HG03064 (cell line): ENCODE measurements around the gene SOBP.
"Not testable (repeated sequence)": the region's sequence is repeated elsewhere in the genome, so short reads cannot be mapped to it uniquely, and the experiment has no call there.

Experiments used
- ATAC-seq: cut with Tn5 transposase; IDR thresholded peaks from one replicate; pipeline ENCODE4 v1.9.1; 2021; ENCODE audit warnings: low read depth; ENCODE audit not compliant: unreplicated experiment

Gene SOBP

DNA sequence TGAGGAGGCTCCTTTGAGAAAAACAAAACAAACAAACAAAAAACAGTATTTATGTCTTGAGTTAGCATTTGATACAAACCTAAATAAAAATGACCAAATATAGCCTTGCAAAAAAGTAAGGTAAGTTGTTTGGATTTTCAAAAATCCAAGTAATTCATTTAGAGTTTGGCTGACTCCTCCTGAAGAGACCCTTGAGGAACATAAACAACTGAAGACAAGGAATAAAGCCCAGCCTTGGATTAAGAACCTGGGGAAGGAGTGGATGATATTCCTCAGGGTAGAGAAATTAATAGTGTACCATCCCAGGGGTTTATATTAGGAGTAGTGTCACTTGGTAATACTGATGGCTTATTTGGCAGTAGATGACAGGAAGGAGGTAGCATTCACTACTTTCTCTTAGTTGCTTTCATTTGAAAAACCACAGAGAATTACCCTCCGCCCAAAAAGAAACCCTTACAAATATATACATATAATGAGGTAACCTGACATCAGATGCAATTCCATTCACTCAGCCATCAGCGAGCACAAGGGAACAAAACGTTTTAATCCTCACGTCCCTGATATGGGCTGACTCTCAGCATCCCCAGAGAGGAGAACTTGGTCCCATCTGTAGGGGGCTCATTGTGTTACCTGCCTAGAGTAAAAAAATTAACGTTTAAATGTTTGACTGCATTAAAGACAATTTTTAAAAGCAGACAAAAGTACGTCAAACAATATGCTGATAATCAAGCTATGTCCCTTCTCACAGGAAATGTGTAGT lies 57.0 kb downstream of the SOBP start:
- no peak for ATAC-seq

DNA sequence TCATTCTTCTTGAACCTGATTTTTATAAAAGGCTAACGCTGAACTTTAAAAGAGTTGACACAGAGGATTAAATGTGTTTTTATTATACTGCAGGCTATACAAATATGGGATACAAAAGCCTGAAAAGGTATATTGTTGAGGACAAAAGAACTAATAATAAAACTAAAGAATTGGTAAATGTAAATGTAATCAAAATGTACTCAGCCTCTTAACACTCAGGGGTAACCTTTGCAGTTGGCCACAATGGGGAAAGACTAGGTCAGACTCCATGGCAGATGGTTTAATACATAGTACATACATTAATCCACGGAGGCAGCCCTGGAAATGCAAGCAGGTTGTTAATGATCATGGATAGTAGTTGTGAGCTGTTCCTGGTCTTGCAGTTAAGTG lies 57.5 kb downstream of the SOBP start:
- ATAC-seq: no peak

DNA sequence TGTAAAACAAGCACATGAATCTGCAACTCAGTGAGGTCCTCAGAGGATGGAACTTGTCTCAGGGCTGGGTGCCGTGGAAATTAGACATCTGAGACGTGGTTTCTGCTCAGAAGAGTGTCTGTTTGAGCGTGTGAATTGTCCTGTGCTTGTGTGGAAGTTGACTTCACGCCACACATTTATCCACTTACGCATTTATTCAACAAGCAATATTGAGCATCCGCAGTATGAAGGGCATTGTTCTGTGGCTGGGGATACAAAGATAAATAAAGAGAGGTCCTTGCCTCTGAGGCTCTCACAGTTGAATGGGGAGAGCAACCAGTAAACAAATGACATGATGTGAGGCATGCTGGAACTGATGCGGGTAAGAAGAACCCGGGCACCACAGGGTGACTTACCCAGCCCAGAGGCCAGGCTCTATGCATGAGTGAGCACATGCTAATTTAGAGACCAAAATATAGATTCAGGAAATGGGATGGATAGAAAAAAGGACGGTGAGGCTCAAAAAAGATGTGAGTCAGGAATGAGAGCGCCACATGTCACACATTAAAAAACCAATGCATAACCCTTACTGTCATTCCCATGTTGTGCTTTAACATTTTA lies 60.4 kb downstream of the SOBP start:
- ATAC-seq: no peak

DNA sequence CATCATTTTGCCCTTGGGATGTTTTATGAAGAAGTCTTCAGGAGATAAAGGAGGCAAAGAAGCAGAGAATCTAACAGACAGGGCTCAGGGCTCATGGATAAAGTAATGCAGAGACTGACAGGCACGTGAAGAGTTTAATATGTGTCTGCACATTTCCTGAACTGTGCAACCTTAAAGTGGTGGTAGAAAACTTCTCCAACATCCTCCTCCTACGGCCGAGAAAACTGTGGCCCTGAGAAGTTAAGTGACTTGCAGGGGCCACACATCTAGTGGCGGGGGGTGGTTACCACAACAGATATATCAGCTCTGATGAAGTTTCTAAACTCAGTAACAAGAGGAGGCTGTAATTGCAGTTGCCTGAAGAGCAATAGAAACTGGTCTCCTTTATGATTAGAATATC lies 61.0 kb downstream of the SOBP start:
- no peak for ATAC-seq

DNA sequence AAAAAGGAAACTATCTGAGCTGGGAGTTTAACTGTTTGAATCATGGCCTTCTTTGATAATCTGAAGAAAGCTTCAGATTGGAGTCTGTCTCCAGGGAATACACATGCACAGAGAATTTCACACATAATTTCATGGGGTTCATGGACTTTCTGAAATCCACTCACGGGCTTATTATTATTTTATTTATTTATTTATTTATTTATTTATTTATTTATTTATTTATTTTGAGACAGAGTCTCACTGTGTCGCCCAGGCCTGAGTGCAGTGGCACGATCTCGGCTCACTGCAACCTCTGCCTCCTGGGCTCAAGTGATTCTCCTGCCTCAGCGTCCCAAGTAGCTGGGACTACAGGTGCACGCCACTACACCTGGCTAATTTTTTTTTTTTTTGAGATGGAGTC lies 63.2 kb downstream of the SOBP start:
- not testable (repeated sequence) for ATAC-seq

DNA sequence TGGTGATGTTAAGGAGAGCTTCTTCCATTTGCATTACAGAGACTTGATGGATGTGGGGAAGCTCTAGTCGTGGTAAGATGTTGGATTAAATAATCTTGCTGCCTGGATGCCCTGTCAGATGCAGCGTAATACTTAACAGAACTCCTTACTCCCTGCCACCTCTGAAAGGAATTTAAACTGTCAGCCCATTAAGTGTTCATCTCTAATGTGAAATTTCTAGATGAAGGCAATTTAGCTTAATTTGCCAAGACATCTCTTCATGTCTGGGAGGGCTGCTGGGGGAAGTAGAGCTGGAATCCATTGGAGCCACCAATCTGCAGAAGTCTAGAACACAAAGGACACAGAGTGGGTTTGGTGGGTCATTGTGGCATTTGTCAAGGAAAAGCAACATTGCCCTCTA lies 64.4 kb downstream of the SOBP start:
- ATAC-seq: no peak

DNA sequence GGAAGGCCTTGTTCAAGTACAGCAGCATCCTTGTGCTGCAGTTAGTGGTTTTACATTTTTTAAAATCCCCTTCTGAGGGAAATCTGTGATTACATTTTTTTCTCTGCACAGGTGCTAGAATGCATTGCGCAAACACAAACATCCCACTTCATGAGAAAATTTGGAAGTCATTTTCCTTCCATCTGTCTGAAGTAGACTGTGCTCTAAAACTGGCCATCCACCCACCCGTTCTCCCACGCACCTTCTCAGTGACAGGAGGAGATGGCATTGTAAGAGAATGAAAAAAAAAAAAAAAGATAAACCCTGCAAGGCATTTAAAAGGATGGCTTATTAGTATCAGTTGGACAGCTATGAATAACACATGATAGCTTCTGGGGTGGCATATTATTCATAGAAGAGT lies 65.0 kb downstream of the SOBP start:
- ATAC-seq: no peak

DNA sequence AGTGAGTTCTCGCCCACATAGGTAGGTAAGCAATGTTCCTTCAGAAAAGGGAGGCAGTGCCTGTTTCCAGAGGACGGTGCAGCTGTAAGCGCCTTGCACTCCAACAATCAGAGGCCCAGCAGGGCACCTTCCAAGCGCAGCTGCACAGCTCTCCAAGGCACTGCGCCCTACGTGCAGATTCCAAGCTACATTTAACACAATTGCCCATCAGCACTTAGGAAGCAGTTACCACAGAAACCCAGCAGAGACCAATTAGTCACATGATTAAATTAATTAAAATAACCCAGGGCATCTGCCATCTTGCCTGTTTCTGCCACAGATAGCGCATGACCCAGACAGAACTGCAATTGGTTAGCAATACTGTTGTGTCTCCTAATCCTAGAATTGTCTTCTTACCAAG lies 65.5 kb downstream of the SOBP start:
- ATAC-seq: no peak

DNA sequence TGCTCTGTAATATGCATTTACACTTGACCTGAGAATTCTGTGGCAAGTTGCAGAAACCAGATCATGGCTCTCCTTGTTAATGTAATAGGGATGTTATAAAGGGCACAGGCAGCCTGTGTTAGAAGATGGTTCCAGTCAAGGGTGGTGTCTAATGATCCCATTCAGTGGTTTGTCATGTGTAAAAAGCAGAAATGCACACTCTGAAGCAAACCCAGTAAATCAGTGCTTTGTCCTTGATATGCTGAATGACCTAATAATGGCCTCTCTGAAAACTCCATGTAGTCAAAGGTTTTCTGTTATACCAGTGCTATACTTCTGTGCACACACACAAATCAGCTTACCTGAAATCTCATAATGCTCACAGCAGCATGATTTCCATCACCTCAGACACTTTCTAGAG lies 66.2 kb downstream of the SOBP start:
- ATAC-seq: no peak

DNA sequence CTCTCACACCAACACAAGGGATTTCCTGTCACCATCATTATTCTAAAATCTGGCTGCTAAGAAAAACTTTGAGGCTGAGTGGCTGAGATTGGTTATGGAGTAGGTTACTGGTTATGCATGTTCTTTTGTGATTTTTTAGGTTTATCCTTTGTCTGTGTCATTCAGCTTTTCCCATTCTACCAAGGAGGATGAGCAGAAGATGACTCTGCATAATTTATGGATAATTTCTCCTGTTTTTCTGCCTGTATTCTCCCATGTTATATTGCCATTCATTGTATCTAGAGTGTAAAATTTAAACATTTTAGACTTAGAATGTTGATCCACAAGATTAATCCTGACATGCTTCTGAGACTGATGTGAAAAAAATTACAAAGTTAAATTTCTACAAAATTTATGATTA lies 67.8 kb downstream of the SOBP start:
- ATAC-seq: no peak

DNA sequence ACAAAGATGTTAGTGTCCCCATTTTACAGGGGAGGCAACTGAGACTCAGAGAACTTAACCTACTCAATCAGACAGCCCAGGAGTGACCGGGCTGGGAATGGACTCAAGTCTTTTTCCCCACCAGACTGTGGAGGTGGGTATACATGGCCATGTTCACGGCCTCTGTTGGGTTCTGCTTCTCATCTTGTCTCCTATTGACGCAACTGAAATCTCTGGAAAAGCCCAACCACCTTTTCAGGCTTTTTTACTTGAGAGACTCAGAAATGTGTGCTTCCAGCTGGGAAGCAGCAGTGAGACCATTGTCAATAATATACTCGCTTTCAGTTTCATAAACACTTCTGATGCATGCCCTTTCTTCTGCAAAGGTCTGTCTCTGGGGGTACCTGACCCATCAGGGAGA lies 70.7 kb downstream of the SOBP start:
- ATAC-seq: no peak

DNA sequence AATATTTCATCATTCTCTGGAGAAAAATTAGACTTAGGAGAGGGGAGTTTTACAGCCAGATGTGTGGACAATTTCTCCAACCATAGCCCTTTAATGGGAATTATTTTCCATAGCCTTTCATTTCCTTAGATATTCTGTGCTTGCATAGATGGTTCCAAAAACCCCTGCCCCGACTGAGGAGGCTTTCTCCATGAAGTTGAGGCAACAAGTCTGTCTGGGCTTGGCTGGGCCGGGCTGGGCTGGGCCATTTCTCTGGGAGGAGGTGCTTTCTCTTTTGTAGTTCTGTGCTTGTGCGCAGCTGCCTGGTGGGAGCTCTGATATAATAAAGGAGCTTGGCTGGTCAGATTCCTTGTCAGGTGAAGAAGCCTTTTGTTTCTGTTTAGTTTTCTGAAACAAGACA lies 71.4 kb downstream of the SOBP start:
- no peak for ATAC-seq

DNA sequence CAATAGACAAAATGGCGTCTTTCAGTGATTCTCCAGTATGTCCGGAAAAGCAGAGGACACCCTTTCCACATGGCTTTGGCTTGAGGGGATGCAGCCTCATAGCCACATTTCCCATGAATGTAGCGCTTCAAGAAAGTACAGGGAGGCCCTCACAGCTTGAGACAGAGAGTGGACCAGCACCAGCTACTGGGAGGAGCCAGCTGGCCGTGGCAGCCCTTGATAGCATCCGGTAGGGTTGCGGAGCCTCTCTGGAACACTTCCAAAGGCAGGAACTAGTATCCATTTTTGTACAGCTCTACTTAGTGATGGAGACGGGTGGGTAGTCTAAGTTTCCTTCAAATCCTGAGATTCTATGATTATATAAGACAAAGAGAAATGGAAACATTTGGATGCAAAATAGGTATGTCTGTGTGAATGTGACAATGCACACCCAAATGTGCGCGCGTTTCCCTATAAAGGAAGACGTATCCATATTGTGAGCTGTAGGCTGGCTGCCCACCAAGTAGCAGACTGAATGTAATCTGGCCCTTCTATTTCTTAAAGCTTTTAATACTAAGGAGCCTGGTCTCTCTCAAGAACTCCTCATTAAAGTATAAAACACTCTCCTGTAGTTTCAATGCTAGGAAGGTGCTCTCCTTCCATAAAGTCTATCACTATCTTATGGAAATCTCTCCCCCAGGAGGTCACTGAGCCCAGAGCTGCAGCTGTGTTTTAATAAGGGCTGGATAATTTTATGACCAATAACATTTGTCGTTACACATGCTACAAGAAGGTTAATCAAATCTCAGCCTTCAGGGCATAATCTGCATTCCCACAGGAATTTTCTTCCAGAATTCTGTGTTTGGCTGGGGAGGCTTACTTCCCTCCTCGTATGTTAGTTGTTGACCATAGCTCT lies 74.0 kb downstream of the SOBP start:
- no peak for ATAC-seq

DNA sequence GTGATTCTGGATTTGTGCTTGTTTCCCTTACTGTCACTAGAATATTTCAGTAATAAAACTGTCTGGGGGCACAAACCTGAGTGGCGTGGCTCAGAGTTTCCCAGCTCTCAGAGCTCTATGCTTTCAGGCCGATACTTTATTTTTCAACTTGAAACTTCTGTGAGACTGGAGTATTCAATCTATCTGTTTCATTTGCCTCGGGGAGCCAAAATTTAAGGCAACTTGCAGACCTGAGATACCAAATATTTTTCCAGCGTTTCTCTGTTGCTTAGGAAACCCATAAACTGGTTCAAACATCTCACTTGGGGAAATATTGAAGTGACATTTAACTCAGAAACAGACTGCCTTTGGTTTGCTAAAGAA lies 74.7 kb downstream of the SOBP start:
- no peak for ATAC-seq

DNA sequence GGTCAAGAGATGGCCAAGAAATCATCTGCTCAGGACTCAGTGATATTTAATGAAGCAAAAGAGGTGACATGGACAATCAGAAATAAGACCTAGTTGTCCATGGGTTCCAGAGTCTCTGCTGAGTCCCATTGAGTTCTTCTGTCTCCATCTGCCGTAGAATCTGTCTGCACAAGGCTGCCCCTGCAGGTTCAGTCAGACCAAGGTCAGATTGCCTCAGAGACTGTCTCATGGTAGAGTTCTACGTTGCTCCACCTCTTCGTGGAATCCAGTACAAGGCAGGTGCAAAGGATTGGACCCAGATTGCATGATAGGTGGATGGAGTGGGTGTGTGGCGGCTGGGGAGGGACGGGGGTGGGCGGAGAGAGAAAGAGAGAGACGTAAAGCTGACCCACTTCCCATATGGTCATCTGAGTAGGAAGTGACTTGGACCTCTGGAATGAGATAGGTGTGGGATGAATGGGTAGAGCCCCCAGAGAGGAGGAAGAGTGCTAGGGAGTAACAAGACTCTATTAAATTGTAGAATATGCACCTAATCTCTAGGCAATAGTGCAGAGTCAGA lies 75.3 kb downstream of the SOBP start:
- ATAC-seq: no peak

DNA sequence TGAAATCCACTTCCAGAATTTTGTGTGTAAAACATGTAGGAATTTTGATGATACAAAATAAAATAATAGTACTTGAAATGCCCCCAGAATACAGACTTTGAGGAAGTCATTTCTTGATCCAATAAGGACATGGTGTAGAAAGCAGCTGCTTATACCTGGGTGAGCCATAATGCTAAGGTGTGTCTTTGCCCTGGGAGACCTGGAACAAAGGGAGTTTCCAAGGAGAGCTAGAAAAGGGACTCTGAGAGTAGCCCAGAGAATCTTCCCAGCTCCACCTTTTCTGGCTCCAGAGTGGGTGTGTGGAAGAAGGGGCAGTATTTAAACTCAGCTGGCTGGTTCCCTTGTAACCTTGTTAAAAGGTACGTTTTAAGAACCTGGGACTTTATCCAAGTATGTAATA lies 77.7 kb downstream of the SOBP start:
- no peak for ATAC-seq

DNA sequence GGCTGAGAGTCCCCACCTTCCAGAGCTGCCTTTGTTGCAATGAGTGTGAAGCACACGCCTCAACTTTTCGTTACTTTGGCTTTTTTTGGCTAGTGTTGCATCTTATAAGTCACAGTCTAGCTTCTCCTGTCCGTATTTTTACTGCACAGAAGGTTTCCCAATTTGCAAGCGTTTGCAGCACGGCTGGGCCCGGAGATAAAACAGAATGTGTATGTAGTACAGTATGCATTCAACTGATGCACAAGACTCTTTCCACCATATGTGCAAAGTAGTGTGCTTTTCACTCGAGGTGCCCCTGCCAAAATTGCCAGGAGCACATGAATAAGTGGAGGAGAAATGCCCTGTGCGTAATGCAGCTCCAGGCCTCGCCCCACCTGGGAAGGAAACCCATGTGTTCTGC lies 79.6 kb downstream of the SOBP start:
- no peak for ATAC-seq

DNA sequence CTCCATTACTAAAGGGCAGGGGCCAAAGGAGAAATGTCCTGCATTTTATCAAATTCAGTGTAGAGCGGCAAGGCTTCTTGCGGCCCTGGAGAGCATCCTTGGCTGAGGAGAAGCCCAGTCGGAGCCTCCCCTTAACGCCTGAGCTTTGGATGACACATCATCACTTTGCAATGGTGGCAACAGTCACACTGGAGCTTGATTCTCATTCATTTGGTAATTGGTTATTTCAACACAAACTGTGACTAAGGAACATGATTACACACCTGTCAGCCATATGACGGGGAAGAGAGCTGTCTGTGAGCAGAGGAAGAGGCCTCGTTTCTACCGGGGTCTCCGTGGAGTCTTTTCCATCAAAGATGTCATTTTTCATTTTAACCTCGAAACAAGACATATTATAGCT lies 81.4 kb downstream of the SOBP start:
- no peak for ATAC-seq

DNA sequence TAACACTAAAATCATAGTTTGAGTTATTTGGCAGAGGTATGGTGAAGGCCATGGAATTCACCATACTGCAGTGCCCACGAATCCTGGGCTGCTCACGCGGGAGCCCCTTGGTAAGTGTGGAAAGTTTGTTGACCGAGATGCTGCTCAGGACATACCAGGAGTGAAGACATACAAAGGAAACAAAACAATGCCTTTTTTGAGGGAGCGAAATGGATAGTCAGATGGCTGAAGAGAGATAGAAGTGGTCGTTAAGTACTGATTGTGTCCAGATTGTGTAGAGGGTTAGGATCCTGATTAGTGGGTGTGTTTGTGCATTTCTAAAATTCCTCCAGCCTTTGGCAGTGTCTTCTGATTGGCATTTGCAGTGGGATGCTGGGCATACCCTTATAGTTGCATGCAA lies 83.0 kb downstream of the SOBP start:
- ATAC-seq: no peak

DNA sequence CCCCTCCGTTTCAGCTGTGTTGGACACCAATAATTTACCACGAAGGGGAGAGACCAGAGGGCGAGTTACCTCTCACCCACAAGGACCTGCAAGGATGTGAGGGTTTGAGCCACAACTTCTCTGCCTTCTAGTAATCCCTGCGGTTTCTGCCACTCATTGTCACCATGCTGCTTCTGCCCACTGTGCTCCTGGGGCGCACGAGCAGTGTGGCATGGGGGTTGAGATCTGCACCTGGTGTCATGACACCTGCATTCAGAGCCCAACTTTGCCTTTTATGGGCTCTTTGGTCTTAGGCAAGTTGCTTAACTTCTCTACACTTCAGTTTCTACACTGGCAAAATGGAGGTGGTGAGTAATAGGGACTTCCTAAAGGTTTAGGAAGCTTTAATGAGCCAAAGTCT lies 84.9 kb downstream of the SOBP start:
- no peak for ATAC-seq

DNA sequence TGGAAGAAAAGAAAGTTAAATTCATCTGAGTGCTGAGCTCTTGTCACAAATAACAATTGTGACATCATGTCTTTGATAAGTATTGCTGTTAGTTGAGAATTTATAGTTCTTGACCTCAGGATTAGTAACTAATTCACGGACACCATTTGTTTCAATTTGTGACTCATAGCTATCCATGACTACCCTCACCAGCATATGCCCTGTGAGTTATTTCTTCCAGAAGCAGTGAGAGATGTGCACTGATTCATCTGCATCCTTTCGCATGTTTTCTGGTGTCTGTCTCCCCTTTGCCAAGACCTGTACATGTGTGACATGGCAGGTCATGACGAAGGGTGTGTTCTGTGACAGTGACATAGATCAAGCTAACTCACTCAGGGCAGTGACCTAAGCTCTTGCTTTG lies 86.9 kb downstream of the SOBP start:
- no peak for ATAC-seq
